Mesenchymal stem cell (in vitro differentiated cells and primary cell): Measurements from ENCODE around the gene LIMCH1.

Source experiments
- DNase-seq: peaks from one replicate; pipeline ENCODE4 v3.0.0-alpha.2; 2013
- H2AFZ ChIP-seq: one replicate; pipeline ENCODE4 v1.6.1; 2013; ENCODE audit warnings: low read depth, mild to moderate bottlenecking, control low read depth, inconsistent platforms, low read length, moderate library complexity
- H2AK5ac ChIP-seq: 2 replicates; pipeline ENCODE4 v1.6.1; 2013; ENCODE audit warnings: low read length, moderate library complexity, mild to moderate bottlenecking, inconsistent platforms; ENCODE audit not compliant: severe bottlenecking
- H2BK120ac ChIP-seq: one replicate; pipeline ENCODE4 v1.6.1; 2013; ENCODE audit warnings: low read depth, mild to moderate bottlenecking, inconsistent platforms, low read length, moderate library complexity
- H2BK12ac ChIP-seq, 2 experiments: one replicate each; pipeline ENCODE4 v1.6.1; 2013; ENCODE audit warnings: inconsistent platforms in 2 of 2, low read length in 2 of 2, mild to moderate bottlenecking in 2 of 2, moderate library complexity in 2 of 2, control low read depth in 1 of 2
- H2BK15ac ChIP-seq: one replicate; pipeline ENCODE4 v1.6.1; 2013; ENCODE audit warnings: mild to moderate bottlenecking, low read depth, inconsistent platforms; ENCODE audit not compliant: poor library complexity, severe bottlenecking
- H2BK5ac ChIP-seq: 2 replicates; pipeline ENCODE4 v1.6.1; 2013; ENCODE audit warnings: low read depth, mild to moderate bottlenecking, low read length, control low read depth, inconsistent platforms; ENCODE audit not compliant: poor library complexity, severe bottlenecking
- H3K14ac ChIP-seq, 2 experiments: one replicate each; pipeline ENCODE4 v1.6.1; 2013; ENCODE audit warnings: inconsistent platforms in 2 of 2, low read length in 2 of 2, control low read depth in 1 of 2, mild to moderate bottlenecking in 1 of 2, moderate library complexity in 1 of 2
- H3K18ac ChIP-seq, 2 experiments: one replicate each; pipeline ENCODE4 v1.6.1; 2013; ENCODE audit warnings: inconsistent platforms in 2 of 2, low read length in 2 of 2, control low read depth in 1 of 2, low read depth in 1 of 2, mild to moderate bottlenecking in 1 of 2
- H3K23ac ChIP-seq, 2 experiments: one replicate each; pipeline ENCODE4 v1.6.1; 2013; ENCODE audit warnings: inconsistent platforms in 2 of 2, low read length in 2 of 2, mild to moderate bottlenecking in 2 of 2, moderate library complexity in 2 of 2, control low read depth in 1 of 2
- H3K27ac ChIP-seq: 2 replicates; pipeline ENCODE4 v1.5.1; 2013; ENCODE audit warnings: mild to moderate bottlenecking, moderate library complexity, low read length, control low read depth, inconsistent platforms; ENCODE audit not compliant: poor library complexity, severe bottlenecking
- H3K27me3 ChIP-seq, 2 experiments: 2 replicates each; pipeline versions ENCODE4 v1.6.1 to v1.7.0; 2013; ENCODE audit warnings: low read length in 2 of 2, mild to moderate bottlenecking in 2 of 2, moderate library complexity in 2 of 2, control low read depth in 1 of 2, inconsistent platforms in 1 of 2; ENCODE audit not compliant: control insufficient read depth in 1 of 2, insufficient read depth in 1 of 2
- H3K36me3 ChIP-seq, 2 experiments: 2 replicates each; pipeline versions ENCODE4 v1.6.1 to v1.7.0; 2013; ENCODE audit warnings: low read length in 2 of 2, control low read depth in 1 of 2, inconsistent platforms in 1 of 2, low read depth in 1 of 2, mild to moderate bottlenecking in 1 of 2; ENCODE audit not compliant: insufficient read depth in 2 of 2, control insufficient read depth in 1 of 2
- H3K4ac ChIP-seq, 2 experiments: one replicate each; pipeline ENCODE4 v1.6.1; 2013; ENCODE audit warnings: inconsistent platforms in 2 of 2, low read length in 2 of 2, mild to moderate bottlenecking in 2 of 2, moderate library complexity in 2 of 2, control low read depth in 1 of 2, low read depth in 1 of 2
- H3K4me1 ChIP-seq: 2 replicates; pipeline ENCODE4 v1.6.1; 2013; ENCODE audit warnings: low read depth, low read length, control low read depth; ENCODE audit not compliant: control insufficient read depth, insufficient read depth
- H3K4me2 ChIP-seq: 2 replicates; pipeline ENCODE4 v1.6.1; 2013; ENCODE audit warnings: low read length, mild to moderate bottlenecking, inconsistent platforms; ENCODE audit not compliant: poor library complexity, severe bottlenecking
- H3K4me3 ChIP-seq, 2 experiments: 2 replicates each; pipeline versions ENCODE4 v1.5.1 to v1.7.0; 2013; ENCODE audit warnings: low read length in 2 of 2, mild to moderate bottlenecking in 2 of 2, control low read depth in 1 of 2, low read depth in 1 of 2; ENCODE audit not compliant: insufficient read depth in 1 of 2
- H3K79me1 ChIP-seq: replicated peaks from 2 replicates; pipeline ENCODE4 v1.6.1; 2013; ENCODE audit warnings: mild to moderate bottlenecking, control low read depth, low read length, inconsistent platforms; ENCODE audit not compliant: poor library complexity, severe bottlenecking
- H3K9ac ChIP-seq: 2 replicates; pipeline ENCODE4 v1.7.0; 2013; ENCODE audit warnings: mild to moderate bottlenecking, low read length, moderate library complexity
- H3K9me3 ChIP-seq: 2 replicates; pipeline ENCODE4 v1.7.0; 2013; ENCODE audit warnings: mild to moderate bottlenecking, low read length; ENCODE audit not compliant: control insufficient read depth
- H4K8ac ChIP-seq: one replicate; pipeline ENCODE4 v1.6.1; 2013; ENCODE audit warnings: inconsistent platforms, mild to moderate bottlenecking, low read length, moderate library complexity
- H4K91ac ChIP-seq: one replicate; pipeline ENCODE4 v1.6.1; 2013; ENCODE audit warnings: mild to moderate bottlenecking, low read length, inconsistent platforms
- WGBS: methylation state at CpG from one replicate; pipeline ENCODE4 v1.1.7; 2013; ENCODE audit warnings: mixed read lengths; 5-methylcytosine and 5-hydroxymethylcytosine counted together

Gene LIMCH1

DNA sequence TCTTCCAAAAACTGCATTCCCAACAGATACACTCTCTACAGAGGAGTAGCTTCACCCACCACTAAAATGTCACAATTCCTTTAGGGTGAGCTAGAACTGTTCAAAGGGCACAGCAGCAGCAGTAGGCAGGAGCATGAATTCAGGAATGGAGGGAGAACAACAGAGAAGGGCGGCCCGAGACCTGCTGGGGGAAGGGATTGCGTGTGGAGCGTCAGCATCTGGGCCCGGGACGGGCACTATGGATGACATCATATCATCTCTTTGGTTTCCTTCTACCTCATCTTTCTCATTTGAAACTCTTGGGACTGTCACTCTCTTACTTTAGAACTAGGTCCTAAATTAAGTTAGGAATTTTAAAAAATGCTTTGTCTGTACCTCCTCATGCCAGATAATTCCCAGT, 115.6 kb downstream of the LIMCH1 start:
- no peak for DNase-seq
- Histone ChIP-seq H3K23ac (no peak overlapping the region), H3K18ac (no peak overlapping the region), H3K14ac (no peak overlapping the region), H3K4me3 (no peak overlapping the region), H2AFZ (no peak overlapping the region), H3K4me1 (no peaks in the 10 kb centered on the region), H3K9ac (no peak overlapping the region), H2BK12ac (no peak overlapping the region), H3K79me1 (no peaks in the 10 kb centered on the region), H3K36me3 (no peaks in the 10 kb centered on the region), H2AK5ac (no peak overlapping the region), H3K27ac (no peak overlapping the region), H4K91ac (no peak overlapping the region), H4K8ac (no peak overlapping the region), H3K27me3 (no peaks in the 10 kb centered on the region), H2BK5ac (no peak overlapping the region), H3K4ac (no peak overlapping the region), H3K4me2 (no peak overlapping the region), H2BK120ac (no peak overlapping the region), H2BK15ac (no peak overlapping the region), H3K9me3 (no peaks in the 10 kb centered on the region)
- WGBS = 90% methylated on average over 2 of the region's 6 CpGs

DNA sequence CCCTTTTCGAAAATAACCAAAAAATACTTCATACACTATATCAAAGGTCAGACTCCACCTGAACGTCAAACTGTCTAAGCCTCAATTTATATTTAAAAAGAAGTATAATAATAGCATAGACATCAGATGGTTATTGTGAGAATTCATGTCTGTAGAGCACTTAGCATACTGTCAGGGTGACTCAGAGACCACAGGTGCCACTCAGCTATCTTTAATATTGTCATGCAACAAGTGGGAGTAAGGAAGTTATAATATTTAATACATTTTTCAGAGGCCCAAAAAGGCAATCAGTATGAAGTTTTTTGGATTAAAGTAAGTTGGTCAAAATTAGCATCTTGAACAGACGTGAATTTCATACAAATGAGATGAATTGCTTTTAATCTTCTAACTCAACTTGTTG, 117.2 kb downstream of the LIMCH1 start:
- Histone ChIP-seq H3K23ac (no peak overlapping the region), H3K14ac (no peak overlapping the region), H2BK5ac (no peak overlapping the region), H3K36me3 (no peaks in the 10 kb centered on the region), H2BK120ac (no peak overlapping the region), H2BK15ac (no peak overlapping the region), H3K4me3 (no peak overlapping the region), H3K27ac (no peak overlapping the region), H3K4me2 (no peak overlapping the region), H3K9me3 (no peaks in the 10 kb centered on the region), H2BK12ac (no peak overlapping the region), H3K18ac (no peak overlapping the region), H3K27me3 (no peaks in the 10 kb centered on the region), H3K79me1 (no peaks in the 10 kb centered on the region), H2AK5ac (no peak overlapping the region), H4K8ac (no peak overlapping the region), H3K9ac (no peak overlapping the region), H3K4me1 (no peaks in the 10 kb centered on the region), H3K4ac (no peak overlapping the region), H2AFZ (no peak overlapping the region), H4K91ac (no peak overlapping the region)
- WGBS = 75% methylated on average over 1 of the region's 3 CpGs
- peak; percentile 33 for DNase-seq

DNA sequence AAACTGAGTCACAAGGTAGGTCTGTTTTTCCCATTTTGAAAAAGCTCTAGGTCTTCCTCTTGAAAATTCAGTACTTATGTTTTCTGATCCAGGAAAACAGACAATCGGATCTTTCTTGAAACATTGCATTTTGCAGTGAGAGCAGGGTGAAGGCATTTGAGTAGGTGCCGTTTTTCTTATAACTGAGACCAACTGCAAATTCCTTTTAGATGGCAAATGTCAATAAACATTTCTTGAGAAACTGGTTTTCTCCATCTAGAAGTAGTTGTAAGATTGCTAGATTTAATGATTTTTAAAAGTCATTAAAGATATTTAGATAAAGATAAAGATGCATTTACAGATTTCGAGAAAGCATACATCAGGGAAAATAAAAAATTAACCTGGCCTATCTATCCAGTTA, 118.1 kb downstream of the LIMCH1 start:
- Histone ChIP-seq H3K9ac (no peak overlapping the region), H3K23ac (no peak overlapping the region), H3K14ac (no peak overlapping the region), H4K91ac (no peak overlapping the region), H2BK120ac (no peak overlapping the region), H3K4ac (no peak overlapping the region), H3K79me1 (no peaks in the 10 kb centered on the region), H3K18ac (no peak overlapping the region), H2AK5ac (no peak overlapping the region), H2AFZ (no peak overlapping the region), H3K4me2 (no peak overlapping the region), H2BK12ac (no peak overlapping the region), H2BK15ac (no peak overlapping the region), H3K27ac (no peak overlapping the region), H3K4me1 (no peaks in the 10 kb centered on the region), H2BK5ac (no peak overlapping the region), H3K9me3 (no peaks in the 10 kb centered on the region), H3K27me3 (no peaks in the 10 kb centered on the region), H3K36me3 (no peaks in the 10 kb centered on the region), H4K8ac (no peak overlapping the region), H3K4me3 (no peak overlapping the region)
- DNase-seq = no peak
- 75% methylated on average over 2 of the region's 3 CpGs for WGBS

DNA sequence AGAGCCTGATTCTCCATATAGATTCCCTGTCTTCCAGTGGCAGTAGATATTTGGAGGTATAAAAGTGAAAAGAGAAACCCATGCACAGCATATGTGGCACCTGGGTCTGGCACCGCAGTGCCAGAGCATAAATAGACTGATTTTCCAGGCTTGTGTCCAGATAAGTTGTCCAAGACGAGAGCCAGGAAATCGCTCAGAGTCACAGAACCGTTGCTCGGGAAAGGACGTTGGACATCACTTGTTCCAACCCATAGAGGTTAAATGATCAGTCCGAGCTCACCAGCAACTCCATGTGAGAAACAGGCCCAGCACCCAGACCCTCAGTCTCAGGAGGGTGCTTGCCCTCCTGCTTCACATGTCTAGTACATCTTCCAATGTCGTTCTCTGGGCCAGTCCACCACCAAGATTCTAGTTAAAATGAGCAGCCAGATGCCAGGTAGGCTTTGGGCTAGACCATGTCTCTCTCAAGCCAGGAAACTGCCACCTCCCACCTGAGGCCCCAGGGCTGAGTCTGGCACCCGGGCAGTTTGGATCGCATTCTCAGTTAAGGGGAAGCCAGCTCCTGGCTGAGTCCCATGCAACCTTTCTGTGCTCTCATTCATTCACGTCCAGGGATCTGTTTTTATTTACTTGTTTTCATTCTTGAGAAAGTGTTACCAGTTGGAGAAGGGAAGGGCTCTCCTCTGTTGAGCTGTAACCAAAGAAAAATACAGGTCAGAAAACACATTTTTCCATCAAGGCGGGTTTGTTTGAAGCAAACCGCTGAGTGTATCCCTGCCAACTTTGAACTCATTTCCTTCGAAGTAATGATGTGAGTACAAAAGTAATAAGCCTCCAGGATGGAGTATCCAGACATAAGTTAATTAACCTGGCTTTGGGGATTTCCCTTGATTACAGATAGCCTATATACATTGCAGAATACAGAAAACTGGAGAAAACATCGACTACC, 118.9 kb downstream of the LIMCH1 start:
- WGBS = 95% methylated on average over 13 of the region's 15 CpGs
- Histone ChIP-seq H3K18ac (peak overlapping the region in 1 of 2 experiments; percentile 0), H2BK15ac (no peak overlapping the region), H3K4me2 (no peak overlapping the region), H3K36me3 (no peaks in the 10 kb centered on the region), H2AFZ (no peak overlapping the region), H2BK5ac (no peak overlapping the region), H4K91ac (no peak overlapping the region), H3K79me1 (no peaks in the 10 kb centered on the region), H3K4me3 (no peak overlapping the region), H2AK5ac (no peak overlapping the region), H3K9me3 (no peaks in the 10 kb centered on the region), H2BK120ac (no peak overlapping the region), H3K27me3 (no peaks in the 10 kb centered on the region), H2BK12ac (no peak overlapping the region), H3K14ac (no peak overlapping the region), H3K27ac (no peak overlapping the region), H4K8ac (no peak overlapping the region), H3K23ac (no peak overlapping the region), H3K4me1 (no peaks in the 10 kb centered on the region), H3K9ac (no peak overlapping the region), H3K4ac (no peak overlapping the region)
- DNase-seq = no peak
